ENCODE measurements around the gene BEAN1.

The BEAN1 gene

DNA sequence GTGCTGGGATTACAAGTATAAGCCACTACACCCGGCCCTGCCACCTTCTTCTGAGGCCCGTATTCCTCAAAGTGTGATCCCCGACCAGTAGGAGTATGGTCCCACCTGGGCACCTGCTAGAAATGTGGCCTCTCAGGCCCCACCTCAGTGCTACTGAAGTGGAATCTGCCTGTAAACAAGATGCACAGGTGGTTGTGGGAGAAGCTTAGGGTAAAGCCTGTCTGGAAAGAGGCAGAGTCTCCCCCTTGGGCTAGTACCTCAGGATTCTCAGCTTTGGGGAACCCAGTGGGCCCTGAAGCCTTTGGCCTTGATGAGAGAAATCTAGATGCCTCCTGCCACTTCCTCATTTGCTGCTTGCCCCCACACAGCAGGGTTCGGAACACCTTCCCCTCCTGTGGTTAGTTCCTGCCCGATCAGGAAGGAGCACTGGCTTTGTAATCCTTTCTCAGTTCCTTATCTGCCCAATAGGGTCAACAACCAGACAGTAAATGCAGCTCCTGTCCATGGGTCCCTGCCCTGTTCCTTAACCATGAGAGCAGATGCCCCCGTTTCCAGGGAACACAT, 97.6 kb downstream of the BEAN1 start:
- DNase-seq = no peak

DNA sequence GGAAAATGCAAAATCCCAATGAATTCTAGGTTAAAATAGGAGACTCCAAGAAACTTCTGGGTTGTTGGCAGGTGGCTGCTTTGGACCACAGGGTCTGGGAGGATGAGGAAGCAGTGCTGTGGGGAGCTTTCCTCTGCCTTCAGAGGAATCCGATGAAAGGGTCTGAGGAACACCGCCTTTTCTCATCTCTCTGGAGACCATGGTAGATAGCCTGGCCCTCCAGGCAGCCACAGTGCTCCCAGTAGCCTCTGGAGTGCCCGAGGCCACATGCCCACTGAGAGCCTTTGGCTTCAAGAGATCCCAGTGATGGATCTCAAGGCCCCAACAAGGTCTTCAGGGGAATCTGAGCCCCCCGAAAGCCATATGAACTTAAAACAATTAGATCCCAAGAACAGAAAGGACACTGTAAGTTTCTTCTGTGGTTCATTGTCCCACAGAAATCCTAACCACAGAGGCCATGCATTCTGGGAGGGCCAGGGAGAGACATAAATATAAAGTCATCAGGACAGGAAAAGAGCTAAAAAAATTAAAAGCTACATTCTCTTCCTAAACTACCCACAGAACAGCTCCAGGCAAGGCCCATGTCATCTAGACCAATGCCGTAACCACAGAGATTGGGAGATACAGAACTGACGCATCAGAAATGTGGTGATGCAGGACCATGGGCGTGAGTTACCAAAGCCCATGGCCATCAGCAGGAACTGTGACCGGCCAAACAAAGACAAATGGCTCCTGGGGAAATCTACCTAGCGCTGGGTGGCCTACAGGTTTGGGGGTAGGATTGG, 98.5 kb downstream of the BEAN1 start:
- DNase-seq = no peak

- no peak for DNase-seq
These were observed 101.2 kb downstream of the BEAN1 start for GRCh38 chr16:66528294-66528693.

- no peak for DNase-seq
These were observed 102.4 kb downstream of the BEAN1 start for GRCh38 chr16:66529475-66529874.

All from NCI-H1694 (cell line).